Mesendoderm (in vitro differentiated cells): ENCODE results near the gene TERC.

Source experiments
- DNase-seq: peaks from one replicate; pipeline ENCODE4 v3.0.0; 2013
- H2AK5ac ChIP-seq: 2 replicates; pipeline ENCODE4 v1.6.1; 2013; ENCODE audit warnings: low read length, inconsistent platforms
- H2BK120ac ChIP-seq: 2 replicates; pipeline ENCODE4 v1.6.1; 2013; ENCODE audit warnings: low read depth, mild to moderate bottlenecking, low read length, moderate library complexity, mixed read lengths
- H2BK15ac ChIP-seq: replicated peaks from 2 replicates; pipeline ENCODE4 v1.6.1; 2013; ENCODE audit warnings: low read depth, mild to moderate bottlenecking, moderate library complexity
- H2BK5ac ChIP-seq: 2 replicates; pipeline ENCODE4 v1.6.1; 2013; ENCODE audit warnings: low read length, inconsistent platforms
- H3K18ac ChIP-seq: 2 replicates; pipeline ENCODE4 v1.6.1; 2013; ENCODE audit warnings: mild to moderate bottlenecking, low read length, mixed read lengths
- H3K23ac ChIP-seq: one replicate; pipeline ENCODE4 v1.6.1; 2013; ENCODE audit warnings: low read length
- H3K27ac ChIP-seq: 2 replicates; pipeline ENCODE4 v1.5.1; 2013; ENCODE audit warnings: low read depth, mild to moderate bottlenecking, inconsistent platforms, low read length, moderate library complexity
- H3K27me3 ChIP-seq: 2 replicates; pipeline ENCODE4 v1.6.1; 2013; ENCODE audit warnings: low read length, control low read depth, mild to moderate bottlenecking, inconsistent platforms; ENCODE audit not compliant: insufficient read depth, poor library complexity
- H3K36me3 ChIP-seq: 2 replicates; pipeline ENCODE4 v1.6.1; 2013; ENCODE audit warnings: low read length, inconsistent platforms; ENCODE audit not compliant: control insufficient read depth, insufficient read depth
- H3K4ac ChIP-seq: one replicate; pipeline ENCODE4 v1.6.1; 2013; ENCODE audit warnings: low read depth, mild to moderate bottlenecking, low read length, moderate library complexity
- H3K4me1 ChIP-seq: 2 replicates; pipeline ENCODE4 v1.6.1; 2013; ENCODE audit warnings: low read depth, low read length, inconsistent platforms; ENCODE audit not compliant: control insufficient read depth
- H3K4me2 ChIP-seq: 2 replicates; pipeline ENCODE4 v1.6.1; 2013; ENCODE audit warnings: low read length
- H3K4me3 ChIP-seq: 2 replicates; pipeline ENCODE4 v1.5.1; 2013; ENCODE audit warnings: mild to moderate bottlenecking, low read length
- H3K56ac ChIP-seq: one replicate; pipeline ENCODE4 v1.6.1; 2013; ENCODE audit warnings: low read length
- H3K79me1 ChIP-seq: 2 replicates; pipeline ENCODE4 v1.6.1; 2013; ENCODE audit warnings: low read length, inconsistent platforms
- H3K79me2 ChIP-seq: 2 replicates; pipeline ENCODE4 v1.6.1; 2013; ENCODE audit warnings: mild to moderate bottlenecking, low read length; ENCODE audit not compliant: control insufficient read depth, insufficient read depth
- H3K9ac ChIP-seq: 2 replicates; pipeline ENCODE4 v1.6.1; 2013; ENCODE audit warnings: low read length, inconsistent platforms
- H4K5ac ChIP-seq: one replicate; pipeline ENCODE4 v1.6.1; 2013; ENCODE audit warnings: low read length
- H4K8ac ChIP-seq: one replicate; pipeline ENCODE4 v1.6.1; 2013; ENCODE audit warnings: low read depth, mild to moderate bottlenecking, control low read depth, low read length, moderate library complexity
- WGBS: extraction: QIAGEN DNeasy Blood & Tissue Kit; methylation state at CpG from one replicate; pipeline ENCODE4 v1.1.7; 2013; ENCODE audit warnings: low lambda C conversion rate, missing lambda C conversion rate; ENCODE audit not compliant: insufficient coverage; ENCODE audit errors: extremely low coverage; 5-methylcytosine and 5-hydroxymethylcytosine counted together

TERC gene

DNA sequence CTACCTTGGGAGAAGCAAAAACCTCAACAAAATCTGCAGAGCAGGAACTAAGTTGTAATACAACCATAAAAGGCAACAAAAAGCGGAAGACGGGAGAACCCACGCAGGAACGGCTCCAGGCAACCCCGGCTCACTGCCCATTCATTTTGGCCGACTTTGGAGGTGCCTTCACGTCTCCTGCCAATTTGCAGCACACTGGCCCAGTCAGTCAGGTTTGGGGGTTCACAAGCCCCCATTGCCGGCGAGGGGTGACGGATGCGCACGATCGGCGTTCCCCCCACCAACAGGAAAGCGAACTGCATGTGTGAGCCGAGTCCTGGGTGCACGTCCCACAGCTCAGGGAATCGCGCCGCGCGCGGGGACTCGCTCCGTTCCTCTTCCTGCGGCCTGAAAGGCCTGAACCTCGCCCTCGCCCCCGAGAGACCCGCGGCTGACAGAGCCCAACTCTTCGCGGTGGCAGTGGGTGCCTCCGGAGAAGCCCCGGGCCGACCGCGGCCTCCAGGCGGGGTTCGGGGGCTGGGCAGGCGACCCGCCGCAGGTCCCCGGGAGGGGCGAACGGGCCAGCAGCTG lies 463 bp downstream of the TERC start:
- Histone ChIP-seq H3K9ac (peak overlapping the region; percentile 80), H3K36me3 (no peaks in the 10 kb centered on the region), H4K5ac (no peak overlapping the region), H3K79me2 (no peaks in the 10 kb centered on the region), H4K8ac (no peak overlapping the region), H3K4ac (peak overlapping the region; percentile 49), H3K4me2 (peak overlapping the region; percentile 9), H3K18ac (peak overlapping the region; percentile 69), H3K23ac (no peak overlapping the region), H2BK15ac (no peak overlapping the region), H2BK5ac (no peak overlapping the region), H3K56ac (peak overlapping the region; percentile 87), H2BK120ac (no peak overlapping the region), H3K27me3 (no peaks in the 10 kb centered on the region), H3K79me1 (no peaks in the 10 kb centered on the region), H3K4me1 (no peaks in the 10 kb centered on the region), H3K4me3 (peak overlapping the region; percentile 31), H2AK5ac (no peak overlapping the region), H3K27ac (peak overlapping the region; percentile 15)
- no CpG with 5 or more reads among the region's 46 CpGs for WGBS
- DNase-seq: no peak

- Histone ChIP-seq H3K79me1 (no peaks in the 10 kb centered on the region), H3K36me3 (no peaks in the 10 kb centered on the region), H3K27me3 (no peaks in the 10 kb centered on the region), H4K5ac (no peak overlapping the region), H4K8ac (no peak overlapping the region), H3K18ac (no peak overlapping the region), H3K4me2 (no peak overlapping the region), H3K27ac (no peak overlapping the region), H3K4ac (no peak overlapping the region), H3K4me3 (no peak overlapping the region), H2BK15ac (no peak overlapping the region), H3K9ac (no peak overlapping the region), H3K56ac (no peak overlapping the region), H2BK5ac (no peak overlapping the region), H3K79me2 (no peaks in the 10 kb centered on the region), H3K4me1 (no peaks in the 10 kb centered on the region), H3K23ac (no peak overlapping the region), H2AK5ac (no peak overlapping the region), H2BK120ac (no peak overlapping the region)
- no peak for DNase-seq
- WGBS: no CpG with 5 or more reads among the region's 4 CpGs
Observed at GRCh38 chr3:169760479-169760878, 4.4 kb downstream of the TERC start.

DNA sequence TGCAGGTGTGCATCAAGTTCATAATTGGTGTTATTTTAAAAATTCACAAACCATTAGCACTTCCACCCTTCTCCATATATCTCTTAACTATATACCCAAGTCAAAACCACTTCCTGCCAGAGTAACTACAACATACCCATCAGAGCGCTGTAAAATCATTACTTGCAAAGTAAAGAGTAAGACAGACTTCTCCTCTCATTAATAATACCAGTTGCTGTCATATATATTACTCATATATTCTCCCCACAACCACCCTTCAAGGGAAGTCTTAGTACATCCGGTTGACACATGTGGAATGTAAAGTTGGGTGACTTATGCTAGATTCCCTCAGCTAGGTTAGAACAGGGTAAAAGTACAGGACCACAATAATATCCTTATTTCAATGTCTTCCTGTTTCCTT lies 5.6 kb downstream of the TERC start:
- no peak overlapping the region for H2BK120ac ChIP-seq
- no peak overlapping the region for H2BK5ac ChIP-seq
- no peaks in the 10 kb centered on the region for H3K79me2 ChIP-seq
- H3K9ac ChIP-seq: no peak overlapping the region
- H3K79me1 ChIP-seq: no peaks in the 10 kb centered on the region
- no peak overlapping the region for H4K8ac ChIP-seq
- no peak overlapping the region for H2AK5ac ChIP-seq
- no peak for DNase-seq
- no peak overlapping the region for H3K23ac ChIP-seq
- no peak overlapping the region for H3K4me2 ChIP-seq
- no peaks in the 10 kb centered on the region for H3K27me3 ChIP-seq
- no peak overlapping the region for H2BK15ac ChIP-seq
- H3K4me1 ChIP-seq: no peaks in the 10 kb centered on the region
- H3K4me3 ChIP-seq: no peak overlapping the region
- H3K27ac ChIP-seq: no peak overlapping the region
- H3K4ac ChIP-seq: no peak overlapping the region
- no peak overlapping the region for H4K5ac ChIP-seq
- H3K36me3 ChIP-seq: no peaks in the 10 kb centered on the region
- WGBS: no CpG with 5 or more reads among the region's 2 CpGs
- H3K56ac ChIP-seq: no peak overlapping the region
- no peak overlapping the region for H3K18ac ChIP-seq

- H3K23ac ChIP-seq: no peak overlapping the region
Observed at GRCh38 chr3:169758359-169758994, 6.4 kb downstream of the TERC start.

GRCh38 chr3:169755488-169755887 lies 9.4 kb downstream of the TERC start:
- Histone ChIP-seq H3K4me1 (no peaks in the 10 kb centered on the region), H2AK5ac (no peak overlapping the region), H4K8ac (no peak overlapping the region), H3K36me3 (no peaks in the 10 kb centered on the region), H4K5ac (no peak overlapping the region), H3K4me3 (no peak overlapping the region), H3K56ac (no peak overlapping the region), H3K27me3 (no peaks in the 10 kb centered on the region), H3K79me2 (no peaks in the 10 kb centered on the region), H3K27ac (no peak overlapping the region), H3K4ac (no peak overlapping the region), H2BK5ac (no peak overlapping the region), H2BK120ac (no peak overlapping the region), H3K4me2 (no peak overlapping the region), H3K9ac (no peak overlapping the region), H3K79me1 (no peaks in the 10 kb centered on the region), H3K18ac (no peak overlapping the region), H3K23ac (no peak overlapping the region), H2BK15ac (no peak overlapping the region)
- WGBS: no CpG with 5 or more reads among the region's 2 CpGs
- no peak for DNase-seq

More at GRCh38 chr3:169758359-169758994, 6.4 kb downstream of the TERC start:
- H3K56ac ChIP-seq: no peak overlapping the region
- no peaks in the 10 kb centered on the region for H3K36me3 ChIP-seq
- no peak overlapping the region for H2BK15ac ChIP-seq
- H3K79me2 ChIP-seq: no peaks in the 10 kb centered on the region
- H3K79me1 ChIP-seq: no peaks in the 10 kb centered on the region
- H3K9ac ChIP-seq: no peak overlapping the region
- H3K18ac ChIP-seq: no peak overlapping the region
- no peak for DNase-seq
- H3K4me1 ChIP-seq: no peaks in the 10 kb centered on the region
- H3K4me2 ChIP-seq: no peak overlapping the region
- H2AK5ac ChIP-seq: no peak overlapping the region
- H3K27me3 ChIP-seq: no peaks in the 10 kb centered on the region
- H3K27ac ChIP-seq: no peak overlapping the region
- WGBS: no CpG with 5 or more reads among the region's 5 CpGs
- H3K4ac ChIP-seq: no peak overlapping the region
- H4K5ac ChIP-seq: no peak overlapping the region
- no peak overlapping the region for H2BK5ac ChIP-seq
- no peak overlapping the region for H2BK120ac ChIP-seq
- H3K4me3 ChIP-seq: no peak overlapping the region
- H4K8ac ChIP-seq: no peak overlapping the region

GRCh38 chr3:169754711-169755110 lies 10.1 kb downstream of the TERC start:
- DNase-seq: no peak
- no peak overlapping the region for H3K56ac ChIP-seq

More at GRCh38 chr3:169754711-169755110, 10.1 kb downstream of the TERC start:
- no CpG with 5 or more reads among the region's 3 CpGs for WGBS
- Histone ChIP-seq H3K4me3 (no peak overlapping the region), H3K27ac (no peak overlapping the region), H3K23ac (no peak overlapping the region), H3K4me2 (no peak overlapping the region), H3K79me2 (no peaks in the 10 kb centered on the region), H3K27me3 (no peaks in the 10 kb centered on the region), H2AK5ac (no peak overlapping the region), H4K8ac (no peak overlapping the region), H3K79me1 (no peaks in the 10 kb centered on the region), H3K4ac (no peak overlapping the region), H3K18ac (no peak overlapping the region), H2BK5ac (no peak overlapping the region), H2BK15ac (no peak overlapping the region), H2BK120ac (no peak overlapping the region), H3K36me3 (no peaks in the 10 kb centered on the region), H3K4me1 (no peaks in the 10 kb centered on the region), H4K5ac (no peak overlapping the region), H3K9ac (no peak overlapping the region)
